K562 (cell line): ENCODE data around the gene CMSS1. TPM values are rescaled to one million over a fixed set of nuclear protein-coding genes. Genes with fewer than 3 reads are reported as not detected.

Experiments used
- ADNP ChIP-seq: fragments of 200-800 bp; sonication (Bioruptor generic); IDR thresholded peaks from 2 replicates; pipeline ENCODE4 v1.6.1; 2016; ENCODE audit warnings: missing genetic modification characterization, missing compliant biosample characterization
- BMI1 ChIP-seq: fragments of 150-350 bp; IDR thresholded peaks from 2 replicates; pipeline ENCODE4 v1.6.1; 2014; ENCODE audit warnings: low read length
- DPF2 ChIP-seq: fragments of 450-650 bp; IDR thresholded peaks from 2 replicates; pipeline ENCODE4 v1.6.1; 2016
- ESRRA ChIP-seq: fragments of 450-650 bp; IDR thresholded peaks from 2 replicates; pipeline ENCODE4 v1.6.1; 2014; ENCODE audit warnings: low read depth, mild to moderate bottlenecking, moderate library complexity, borderline replicate concordance
- FOXA3 ChIP-seq, 2 experiments: fragments of 450-650 bp in 1 of 2; sonication (generic) in 1 of 2; formaldehyde crosslinking; IDR thresholded peaks in 1 of 2; conservative IDR thresholded peaks in 1 of 2; 2 replicates each; pipeline versions ENCODE4 v1.4.0 to v1.8.0; 2020 to 2022; ENCODE audit warnings: mild to moderate bottlenecking in 2 of 2, missing genetic modification reagents in 1 of 2
- LEF1 ChIP-seq: fragments of 450-650 bp; IDR thresholded peaks from 2 replicates; pipeline ENCODE4 v1.6.1; 2016; ENCODE audit warnings: mild to moderate bottlenecking
- MEIS2 ChIP-seq: fragments of 450-650 bp; IDR thresholded peaks from 2 replicates; pipeline ENCODE4 v1.6.1; 2014; ENCODE audit warnings: mild to moderate bottlenecking; ENCODE audit not compliant: partially characterized antibody
- MGA ChIP-seq: fragments of 450-650 bp; IDR thresholded peaks from 2 replicates; pipeline ENCODE4 v1.6.1; 2016; ENCODE audit warnings: mild to moderate bottlenecking, moderate library complexity
- NFE2 ChIP-seq: IDR thresholded peaks from 2 replicates; pipeline ENCODE4 v1.6.1; 2014; ENCODE audit warnings: antibody characterized with exemption, low read depth
- RAD21 ChIP-seq, 2 experiments: fragments of 250-450 bp in 1 of 2; fragments of 450-650 bp in 1 of 2; sonication (Bioruptor Pico) in 1 of 2; formaldehyde crosslinking in 1 of 2; IDR thresholded peaks in 1 of 2; conservative IDR thresholded peaks in 1 of 2; 2 replicates each; pipeline versions ENCODE4 v1.4.0 to v1.8.0; 2020 to 2022; ENCODE audit warnings: mild to moderate bottlenecking in 2 of 2, moderate library complexity in 1 of 2
- TRIM24 ChIP-seq, 2 experiments: fragments of 450-650 bp; IDR thresholded peaks; 2 replicates each; pipeline ENCODE4 v1.6.1; 2016
- ZNF436 ChIP-seq: fragments of 250-450, 450-650 bp; sonication (Bioruptor Pico); formaldehyde crosslinking; IDR thresholded peaks from 2 replicates; pipeline ENCODE4 v1.7.0; 2020; ENCODE audit warnings: mild to moderate bottlenecking
- ZNF766 ChIP-seq: fragments of 200-800 bp; sonication (Bioruptor generic); conservative IDR thresholded peaks from 2 replicates; pipeline ENCODE4 v1.6.1; 2016; ENCODE audit warnings: missing genetic modification characterization, missing compliant biosample characterization
- polyA plus RNA-seq, 8 experiments: library from polyadenylated mRNA; depleted of rRNA in 4 of 8; stranded (reverse) in 5 of 8; unstranded in 3 of 8; fragments of >200 nt; fragmentation: Nextera tagmentation in 2 of 8; fragmentation: Illumina TruSeq in 1 of 8; extraction: Ambion mirVana in 2 of 8; extraction: Trizol in 1 of 8; gene quantifications; 2 replicates each; pipeline versions ENCODE4 v1.2.1 to v1.2.3, GENCODE V29; 2011 to 2014; ENCODE audit warnings: inconsistent platforms in 1 of 8, missing spikeins in 1 of 8
- total RNA-seq, 7 experiments: library from RNA; depleted of rRNA in 6 of 7; stranded (reverse); fragments of >200 nt in 6 of 7; fragmentation: Illumina TruSeq in 2 of 7; extraction: Trizol in 2 of 7; gene quantifications; 2 replicates each; pipeline versions ENCODE4 v1.2.1 to v1.2.3, GENCODE V29; 2011 to 2021; ENCODE audit warnings: low replicate concordance in 1 of 7
- TF ChIP-seq, protein P1 (sequence below): fragments of 200-800 bp; sonication (Bioruptor generic); IDR thresholded peaks from 2 replicates; pipeline ENCODE4 v1.6.1; 2017; ENCODE audit warnings: missing genetic modification characterization, missing compliant biosample characterization

CMSS1 gene
- total and polyA plus RNA-seq, 9 of the 15 experiments (the other 6 are each of a cell fraction or from before 2014, with no cell fraction given): 46.9 to 109 (median 72.3) TPM

- peak; percentile 54; the same call in 1 of the 2 replicates for TF ChIP-seq ZNF766 (CRISPR knock-in tag)
- TF ChIP-seq, protein P1, sequence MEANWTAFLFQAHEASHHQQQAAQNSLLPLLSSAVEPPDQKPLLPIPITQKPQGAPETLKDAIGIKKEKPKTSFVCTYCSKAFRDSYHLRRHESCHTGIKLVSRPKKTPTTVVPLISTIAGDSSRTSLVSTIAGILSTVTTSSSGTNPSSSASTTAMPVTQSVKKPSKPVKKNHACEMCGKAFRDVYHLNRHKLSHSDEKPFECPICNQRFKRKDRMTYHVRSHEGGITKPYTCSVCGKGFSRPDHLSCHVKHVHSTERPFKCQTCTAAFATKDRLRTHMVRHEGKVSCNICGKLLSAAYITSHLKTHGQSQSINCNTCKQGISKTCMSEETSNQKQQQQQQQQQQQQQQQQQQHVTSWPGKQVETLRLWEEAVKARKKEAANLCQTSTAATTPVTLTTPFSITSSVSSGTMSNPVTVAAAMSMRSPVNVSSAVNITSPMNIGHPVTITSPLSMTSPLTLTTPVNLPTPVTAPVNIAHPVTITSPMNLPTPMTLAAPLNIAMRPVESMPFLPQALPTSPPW (CRISPR knock-in tag): peak; percentile 27; the same call in 1 of the 2 replicates
- peak; percentile 79 for TF ChIP-seq MEIS2
- TF ChIP-seq NFE2: peak; percentile 7; the same call in 1 of the 2 replicates
- 0 out of 4 replicates have a peak, but pooled peaks of 1 of the 2 experiments have one; percentile 4 for TF ChIP-seq RAD21 (CRISPR knock-in tag; conservative IDR thresholded peaks at IDR 0.05 in 1 of 2, IDR thresholded peaks at IDR 0.05 in 1 of 2)
- no peak for TF ChIP-seq ZNF436 (CRISPR knock-in tag)
- TF ChIP-seq LEF1: no peak
- TF ChIP-seq ADNP (tag): 0 out of 2 replicates have a peak, but pooled peaks have one; percentile 20
- TF ChIP-seq ESRRA: peak; percentile 19; the same call in 1 of the 2 replicates
- TF ChIP-seq TRIM24 (IDR thresholded peaks at IDR 0.05): peak; percentile 12 to 54; a peak in 1 of 4 replicates
- TF ChIP-seq BMI1: no peak
- TF ChIP-seq DPF2: peak; percentile 62; the same call in 1 of the 2 replicates
- peak; percentile 41; the same call in 1 of the 2 replicates for TF ChIP-seq MGA
- peak in 1 of 2 experiments; percentile 84; a peak in 2 of 4 replicates for TF ChIP-seq FOXA3 (CRISPR knock-in tag; conservative IDR thresholded peaks at IDR 0.05 in 1 of 2, IDR thresholded peaks at IDR 0.05 in 1 of 2)
- TF ChIP-seq, all 486 proteins: peak for 52
Measured at GRCh38 chr3:100060685-100061484, 243.2 kb downstream of the CMSS1 start (continued).
